NCI-H446 treated with DMSO at 0.1 percent for 48 hours (cell line): ENCODE data around the gene CD82.

Experiments
- DNase-seq: peaks from one replicate; lab custom pipeline; 2025; lab: John Stamatoyannopoulos, UW

Gene CD82

GRCh38 chr11:44575962-44576361, 10.5 kb downstream of the CD82 start:
- no peak for DNase-seq

GRCh38 chr11:44576656-44577055, 11.2 kb downstream of the CD82 start:
- no peak for DNase-seq

GRCh38 chr11:44577231-44577830, 11.9 kb downstream of the CD82 start:
- DNase-seq: no peak

- no peak for DNase-seq
Measured at GRCh38 chr11:44578279-44578678, 12.8 kb downstream of the CD82 start.

- no peak for DNase-seq
Measured at GRCh38 chr11:44579302-44579761, 13.9 kb downstream of the CD82 start.

- peak; percentile 40 for DNase-seq
Measured at GRCh38 chr11:44580701-44581100, 15.2 kb downstream of the CD82 start.

GRCh38 chr11:44581246-44581645, 15.8 kb downstream of the CD82 start:
- DNase-seq: no peak

GRCh38 chr11:44582641-44583352, 17.3 kb downstream of the CD82 start:
- no peak for DNase-seq

- DNase-seq: no peak
Measured at GRCh38 chr11:44583353-44583669, 17.8 kb downstream of the CD82 start.

- no peak for DNase-seq
Measured at GRCh38 chr11:44585421-44585820, 20.0 kb downstream of the CD82 start.

GRCh38 chr11:44589301-44589700, 23.8 kb downstream of the CD82 start:
- no peak for DNase-seq

- no peak for DNase-seq
Measured at GRCh38 chr11:44590769-44591168, 25.3 kb downstream of the CD82 start.

- no peak for DNase-seq
Measured at GRCh38 chr11:44591557-44591956, 26.1 kb downstream of the CD82 start.

- no peak for DNase-seq
Measured at GRCh38 chr11:44592125-44592940, 26.9 kb downstream of the CD82 start.

GRCh38 chr11:44593251-44593650, 27.8 kb downstream of the CD82 start:
- no peak for DNase-seq

- DNase-seq: no peak
Measured at GRCh38 chr11:44595006-44595405, 29.5 kb downstream of the CD82 start.

- peak; percentile 90 for DNase-seq
Measured at GRCh38 chr11:44595964-44596381, 30.5 kb downstream of the CD82 start.

GRCh38 chr11:44596525-44597276, 31.2 kb downstream of the CD82 start:
- no peak for DNase-seq

GRCh38 chr11:44597358-44598012, 32.0 kb downstream of the CD82 start:
- DNase-seq: no peak

GRCh38 chr11:44598831-44599230, 33.4 kb downstream of the CD82 start:
- peak; percentile 10 for DNase-seq

- no peak for DNase-seq
Measured at GRCh38 chr11:44600261-44600660, 34.8 kb downstream of the CD82 start.
